NK-92 treated with Interleukin-12 subunit alpha and Interleukin-12 subunit beta, amount 100 ng/mL, for 24 hours (cell line): ENCODE results near the gene MCC.

Source experiments
- DNase-seq: peaks from one replicate; lab custom pipeline; 2025; lab: John Stamatoyannopoulos, UW

The MCC gene

GRCh38 chr5:113244966-113245365 is 243.3 kb downstream of the MCC start:
- DNase-seq: no peak

- DNase-seq: no peak
Measured at GRCh38 chr5:113243349-113243664, 244.9 kb downstream of the MCC start.

GRCh38 chr5:113242481-113243348 is 245.5 kb downstream of the MCC start:
- DNase-seq: no peak

DNA sequence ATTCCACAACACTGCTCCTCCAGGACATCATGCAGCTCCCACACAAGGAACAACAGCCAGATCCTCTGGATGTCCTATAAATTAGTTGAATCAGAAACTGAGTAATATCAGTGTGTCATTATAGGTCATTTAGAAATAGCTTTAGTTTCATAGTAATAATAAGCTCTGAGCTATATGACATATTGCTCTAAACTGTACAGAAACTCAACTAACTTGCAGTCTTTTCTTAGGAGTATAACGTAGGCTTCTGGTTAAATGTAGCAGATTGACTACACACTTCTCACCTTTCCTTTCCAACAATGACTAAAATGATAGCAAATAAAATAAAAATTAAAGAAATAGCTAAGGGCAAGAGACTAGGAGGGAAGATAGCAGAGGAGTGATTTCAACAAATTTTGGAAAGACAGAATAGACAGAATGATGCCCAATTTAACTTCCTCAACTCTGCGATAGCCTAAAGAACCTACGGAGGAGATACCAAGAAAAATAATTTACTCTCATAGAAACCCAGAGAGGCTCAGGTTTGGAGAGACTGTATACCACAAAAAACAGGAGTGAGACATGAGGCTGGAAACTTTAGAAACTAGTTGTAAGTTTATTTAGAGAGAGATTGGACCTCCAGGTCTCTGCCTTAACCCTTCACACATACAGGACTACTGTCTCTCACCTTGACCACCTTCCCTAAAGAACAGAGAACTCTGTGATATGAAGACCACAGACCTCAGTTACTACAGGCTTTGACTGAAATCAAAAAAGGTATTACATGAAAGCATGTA is 247.1 kb downstream of the MCC start:
- no peak for DNase-seq

GRCh38 chr5:113240032-113240431 is 248.2 kb downstream of the MCC start:
- no peak for DNase-seq

DNA sequence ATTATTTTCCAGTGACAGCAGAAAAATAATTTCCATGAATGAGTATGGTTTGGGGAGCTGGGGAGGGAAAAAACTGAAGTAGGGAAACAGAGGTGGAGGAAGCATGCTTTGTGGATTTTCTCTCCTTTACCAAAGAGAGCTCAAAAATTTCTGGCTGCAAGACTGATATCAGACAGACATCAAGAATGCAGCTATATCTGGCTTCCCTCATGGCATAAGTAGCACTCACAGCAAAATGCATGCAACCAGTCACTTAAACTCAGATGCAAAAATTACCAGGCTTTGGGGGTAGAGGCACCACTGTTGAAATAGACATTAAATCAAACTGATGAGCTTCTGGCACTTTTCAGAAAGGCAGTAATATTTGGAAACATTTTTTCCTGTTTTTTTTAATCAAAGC is 250.4 kb downstream of the MCC start:
- DNase-seq: no peak

DNA sequence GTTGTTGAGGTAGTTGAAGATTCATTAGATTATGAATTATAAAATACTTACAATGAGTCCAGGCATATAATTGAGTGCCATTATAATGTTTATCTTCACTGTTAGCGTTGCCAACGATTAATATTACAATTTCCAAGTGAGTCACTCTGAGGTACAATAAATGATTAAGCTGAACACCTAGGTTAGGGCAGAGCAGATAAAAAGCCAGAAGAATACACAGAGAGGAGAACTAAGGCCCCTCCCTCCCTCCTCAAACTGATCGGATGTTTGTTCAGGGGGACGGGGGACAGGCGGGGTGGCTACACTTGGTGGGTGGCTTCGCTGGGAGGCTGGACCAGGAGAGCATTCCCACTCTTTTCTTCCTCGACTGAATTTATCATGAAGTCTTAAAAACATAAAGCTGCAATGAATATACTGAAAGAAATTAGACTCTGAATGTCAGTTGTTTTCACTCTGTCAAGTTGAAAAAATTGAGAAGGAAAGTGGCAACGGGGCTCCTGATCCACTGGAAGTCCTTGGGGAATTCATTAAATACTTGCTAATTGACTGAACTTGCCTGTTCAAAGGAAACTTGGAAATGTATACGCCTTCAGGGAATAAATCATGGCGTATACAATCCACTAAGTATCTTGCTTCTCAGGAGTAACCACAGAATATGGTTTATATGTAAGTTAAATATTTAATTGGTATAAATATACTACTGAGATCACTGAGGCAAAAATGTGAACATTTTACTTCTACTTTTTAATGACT is 251.5 kb downstream of the MCC start:
- no peak for DNase-seq

- DNase-seq: no peak
Measured at GRCh38 chr5:113235884-113236283, 252.4 kb downstream of the MCC start.

DNA sequence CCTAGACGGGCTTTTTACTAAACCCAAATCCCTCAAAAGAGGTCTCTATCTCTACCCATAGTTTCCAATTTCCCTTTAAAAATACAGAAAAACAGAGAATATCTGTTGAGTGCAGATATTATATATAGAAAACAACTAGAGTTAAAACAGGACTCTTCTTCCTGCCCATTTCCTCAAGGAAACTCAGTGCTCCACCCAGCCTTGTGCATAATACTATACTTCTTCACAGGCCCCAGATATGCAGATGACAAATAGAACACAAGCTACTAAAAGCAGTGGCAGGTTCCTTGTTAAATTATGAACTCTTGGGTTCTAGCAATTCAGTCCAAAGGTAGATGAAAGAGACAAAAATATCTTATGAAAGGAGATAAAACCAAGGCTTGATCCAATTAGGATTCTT is 253.7 kb downstream of the MCC start:
- DNase-seq: no peak

GRCh38 chr5:113233606-113234005 is 254.6 kb downstream of the MCC start:
- no peak for DNase-seq

DNA sequence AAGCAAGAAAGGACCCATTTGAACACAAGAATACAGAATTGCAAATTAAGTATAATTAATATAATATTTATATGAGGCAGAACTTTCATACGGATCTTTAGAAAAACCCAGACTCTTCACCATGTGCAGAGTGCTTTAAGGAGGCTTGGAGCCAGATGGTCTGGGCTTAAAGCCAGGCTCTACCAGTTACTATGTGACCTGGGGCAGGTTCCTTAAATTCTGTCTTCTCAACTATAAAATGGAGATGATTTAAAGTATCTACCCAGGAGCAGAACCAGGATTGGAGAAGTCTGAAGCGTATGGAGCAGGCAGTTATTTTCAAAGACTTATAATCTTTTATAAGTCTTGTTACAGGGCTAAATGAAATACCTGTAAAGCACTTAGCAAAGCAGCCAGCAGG is 255.6 kb downstream of the MCC start:
- no peak for DNase-seq

GRCh38 chr5:113232221-113232620 is 256.0 kb downstream of the MCC start:
- no peak for DNase-seq

- DNase-seq: no peak
Measured at GRCh38 chr5:113231653-113232000, 256.6 kb downstream of the MCC start.

- no peak for DNase-seq
Measured at GRCh38 chr5:113230711-113231652, 257.3 kb downstream of the MCC start.

GRCh38 chr5:113227798-113228197 is 260.5 kb downstream of the MCC start:
- no peak for DNase-seq

GRCh38 chr5:113226116-113226736 is 262.0 kb downstream of the MCC start:
- no peak for DNase-seq

DNA sequence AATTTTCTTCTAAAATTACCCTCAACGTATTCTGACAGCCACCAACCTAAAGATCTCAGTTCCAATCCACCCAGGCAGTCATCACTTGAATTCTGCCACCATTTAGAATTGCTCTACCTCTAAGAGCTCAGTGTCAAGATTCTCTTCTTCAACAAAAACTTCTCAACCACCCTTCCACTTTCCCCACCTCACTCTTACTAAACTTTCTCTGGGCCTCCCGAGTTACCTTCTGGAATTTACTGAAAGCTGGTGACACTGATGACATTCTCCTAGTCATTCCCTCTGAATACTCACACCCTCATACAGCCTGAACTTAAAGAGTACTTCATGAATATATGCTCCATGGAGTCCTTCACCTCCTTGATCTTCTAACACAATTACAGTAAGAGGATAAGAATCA is 263.0 kb downstream of the MCC start:
- no peak for DNase-seq

DNA sequence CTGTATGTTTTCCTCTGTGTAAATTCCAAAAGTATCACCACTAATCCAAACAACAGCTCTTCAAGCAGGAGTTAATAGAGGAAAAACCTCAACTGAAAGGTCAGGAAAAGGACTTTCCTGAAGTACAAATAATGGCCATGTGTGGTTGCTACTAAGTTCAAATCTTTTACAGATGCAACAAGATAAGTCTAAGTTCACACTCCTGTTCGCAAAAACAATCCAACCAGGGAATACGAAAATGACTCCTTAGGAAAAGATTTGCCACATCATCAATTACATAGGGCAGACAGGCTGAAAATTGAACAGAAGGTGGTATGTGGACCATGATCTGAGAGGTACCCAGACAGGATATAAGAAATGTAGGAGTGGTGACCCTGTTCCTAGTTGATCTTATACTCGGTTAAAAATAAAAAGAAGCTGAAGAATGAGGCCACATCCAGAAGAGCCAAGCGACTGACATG is 263.6 kb downstream of the MCC start:
- no peak for DNase-seq

- DNase-seq: no peak
Measured at GRCh38 chr5:113223831-113224604, 264.2 kb downstream of the MCC start.

DNA sequence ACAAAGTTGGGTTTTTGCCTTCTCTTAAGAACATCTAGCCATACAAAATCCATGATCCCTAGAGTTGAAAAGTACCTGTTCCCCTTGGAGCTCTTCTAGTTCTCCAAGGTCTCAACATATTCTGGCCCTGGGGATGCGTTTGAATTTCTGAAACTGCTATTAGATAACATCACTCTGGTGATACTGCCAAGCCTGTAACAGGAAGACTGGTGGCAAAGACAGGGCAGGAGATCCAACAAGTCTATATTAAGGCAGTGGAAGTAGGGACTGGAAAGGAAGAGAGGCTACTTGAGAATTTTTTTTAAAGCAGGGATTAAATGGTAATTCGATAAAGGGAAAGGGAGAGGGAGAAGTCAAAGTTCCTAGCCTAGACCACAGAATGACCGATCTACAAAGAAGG is 264.9 kb downstream of the MCC start:
- no peak for DNase-seq
